Measurements from ENCODE around the gene HINT3. TPM values are rescaled to one million over a fixed set of nuclear protein-coding genes. Genes with fewer than 3 reads are reported as not detected.
"Not testable (repeated sequence)": the region's sequence is repeated elsewhere in the genome, so short reads cannot be mapped to it uniquely, and the experiment has no call there.

Gene HINT3
- total RNA-seq, 1 experiment from 2014 or later: 12.7 TPM

DNA sequence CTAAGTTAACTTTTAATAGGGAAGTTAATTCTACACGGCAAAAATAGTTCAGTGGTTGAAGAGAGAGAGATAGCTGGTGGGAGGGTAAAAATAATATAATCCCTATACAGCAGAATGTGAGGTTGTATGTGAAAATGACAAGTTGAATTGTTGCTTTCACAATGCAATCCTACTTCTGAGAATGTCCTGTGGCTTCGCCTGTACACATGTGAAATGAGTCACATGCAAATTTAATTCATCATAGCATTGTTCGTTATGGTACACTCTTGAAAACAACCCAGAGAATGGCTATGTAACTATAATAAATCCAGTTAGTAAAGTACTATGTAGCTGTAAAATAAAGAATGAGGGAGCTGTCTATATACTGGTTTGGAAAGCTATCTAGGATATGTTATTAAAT, 46.0 kb upstream of the HINT3 start (continued):
- TF ChIP-seq, protein P1, sequence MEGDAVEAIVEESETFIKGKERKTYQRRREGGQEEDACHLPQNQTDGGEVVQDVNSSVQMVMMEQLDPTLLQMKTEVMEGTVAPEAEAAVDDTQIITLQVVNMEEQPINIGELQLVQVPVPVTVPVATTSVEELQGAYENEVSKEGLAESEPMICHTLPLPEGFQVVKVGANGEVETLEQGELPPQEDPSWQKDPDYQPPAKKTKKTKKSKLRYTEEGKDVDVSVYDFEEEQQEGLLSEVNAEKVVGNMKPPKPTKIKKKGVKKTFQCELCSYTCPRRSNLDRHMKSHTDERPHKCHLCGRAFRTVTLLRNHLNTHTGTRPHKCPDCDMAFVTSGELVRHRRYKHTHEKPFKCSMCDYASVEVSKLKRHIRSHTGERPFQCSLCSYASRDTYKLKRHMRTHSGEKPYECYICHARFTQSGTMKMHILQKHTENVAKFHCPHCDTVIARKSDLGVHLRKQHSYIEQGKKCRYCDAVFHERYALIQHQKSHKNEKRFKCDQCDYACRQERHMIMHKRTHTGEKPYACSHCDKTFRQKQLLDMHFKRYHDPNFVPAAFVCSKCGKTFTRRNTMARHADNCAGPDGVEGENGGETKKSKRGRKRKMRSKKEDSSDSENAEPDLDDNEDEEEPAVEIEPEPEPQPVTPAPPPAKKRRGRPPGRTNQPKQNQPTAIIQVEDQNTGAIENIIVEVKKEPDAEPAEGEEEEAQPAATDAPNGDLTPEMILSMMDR (IDR thresholded peaks at IDR 0.05 in 2 of 3, conservative IDR thresholded peaks at IDR 0.05 in 1 of 3; ENCODE audit: borderline replicate concordance in 1 of 3, insufficient read depth in 1 of 3, low read depth in 2 of 3, low read length in 2 of 3): no peak
- TF ChIP-seq RAD21 (IDR thresholded peaks at IDR 0.05; ENCODE audit: low read depth): no peak

DNA sequence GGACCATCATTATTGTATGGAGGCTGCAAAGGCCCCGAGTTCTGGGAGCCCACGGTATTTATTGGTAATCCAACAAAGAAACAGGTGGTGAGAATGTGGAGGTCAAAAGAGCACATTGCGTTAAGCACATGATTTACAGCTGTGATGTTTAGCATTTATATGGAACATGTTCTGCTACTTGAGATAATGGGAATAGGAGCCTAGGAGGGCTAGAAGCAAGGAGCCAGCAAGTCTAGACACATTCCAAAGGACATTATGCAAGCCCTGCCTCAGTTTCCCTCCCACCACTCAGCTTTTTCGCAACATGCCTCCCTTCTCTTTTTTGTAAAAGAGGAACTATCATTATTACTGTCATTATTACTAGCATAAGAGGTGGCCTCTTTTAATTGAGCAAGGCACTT, 45.5 kb upstream of the HINT3 start:
- H3K27ac ChIP-seq (ENCODE audit: low read depth, low read length); intact Hi-C loops (cut with micrococcal nuclease): not testable (repeated sequence)

GRCh38 chr6:125912430-125912829, 44.1 kb upstream of the HINT3 start:
- H3K27me3 ChIP-seq (ENCODE audit: insufficient read depth, low read length); H3K27ac ChIP-seq (ENCODE audit: low read depth, low read length); H3K79me2 ChIP-seq (ENCODE audit: insufficient read depth, low read length): not testable (repeated sequence)

More for the DNA sequence above, 45.5 kb upstream of the HINT3 start:
- H3K9me2 ChIP-seq (ENCODE audit: insufficient read depth); POLR2A ChIA-PET; H4K20me1 ChIP-seq (ENCODE audit: insufficient read depth); H3K27me3 ChIP-seq (ENCODE audit: insufficient read depth, low read length); H3K79me2 ChIP-seq (ENCODE audit: insufficient read depth, low read length); RAD21 ChIA-PET (ENCODE audit: low non-redundant PET in 1 of 2, low total read pairs in 2 of 2, uncharacterized antibody in 2 of 2, unreplicated experiment in 2 of 2); H3K4me2 ChIP-seq (ENCODE audit: low read length); DNase-seq (ENCODE audit: low read depth, low spot score); ATAC-seq; BruUV-seq (replicated peaks); H3K9ac ChIP-seq (ENCODE audit: low read length); CTCF ChIA-PET; H3K9me3 ChIP-seq (ENCODE audit: control insufficient read depth in 1 of 2, insufficient read depth in 1 of 2, low read depth in 1 of 2, low read length in 2 of 2); H3K36me3 ChIP-seq (ENCODE audit: control insufficient read depth in 1 of 2, insufficient read depth in 2 of 2, low read length in 2 of 2); H2AFZ ChIP-seq (ENCODE audit: low read depth, low read length, poor library complexity, severe bottlenecking); H3K4me3 ChIP-seq (replicated peaks in 1 of 2; ENCODE audit: low read depth in 1 of 2, low read length in 2 of 2): not testable (repeated sequence)
- peaks cover 8 to 16% of the 10 kb centered on the region in 2 experiments; a peak in 3 of 4 replicates for H3K4me1 ChIP-seq (ENCODE audit: control insufficient read depth in 1 of 2, insufficient read depth in 2 of 2, low read length in 2 of 2)

More at GRCh38 chr6:125912430-125912829, 44.1 kb upstream of the HINT3 start:
- DNase-seq (ENCODE audit: low read depth, low spot score); intact Hi-C loops (cut with micrococcal nuclease); H3K9me2 ChIP-seq (ENCODE audit: insufficient read depth); POLR2A ChIA-PET; CTCF ChIA-PET; RAD21 ChIA-PET (ENCODE audit: low non-redundant PET in 1 of 2, low total read pairs in 2 of 2, uncharacterized antibody in 2 of 2, unreplicated experiment in 2 of 2); H3K4me3 ChIP-seq (replicated peaks in 1 of 2; ENCODE audit: low read depth in 1 of 2, low read length in 2 of 2); H4K20me1 ChIP-seq (ENCODE audit: insufficient read depth); H3K36me3 ChIP-seq (ENCODE audit: control insufficient read depth in 1 of 2, insufficient read depth in 2 of 2, low read length in 2 of 2); H3K9me3 ChIP-seq (ENCODE audit: control insufficient read depth in 1 of 2, insufficient read depth in 1 of 2, low read depth in 1 of 2, low read length in 2 of 2); H2AFZ ChIP-seq (ENCODE audit: low read depth, low read length, poor library complexity, severe bottlenecking); H3K4me2 ChIP-seq (ENCODE audit: low read length); H3K9ac ChIP-seq (ENCODE audit: low read length); ATAC-seq; BruUV-seq (replicated peaks): not testable (repeated sequence)
- peaks cover 8 to 16% of the 10 kb centered on the region in 2 experiments; a peak in 3 of 4 replicates for H3K4me1 ChIP-seq (ENCODE audit: control insufficient read depth in 1 of 2, insufficient read depth in 2 of 2, low read length in 2 of 2)
